Mononuclear cell (primary cell): ENCODE measurements around the gene GRM4. TPM values are rescaled to one million over a fixed set of nuclear protein-coding genes. Genes with fewer than 3 reads are reported as not detected.

ENCODE experiments used
- H3K27me3 ChIP-seq: 2 replicates; pipeline ENCODE4 v1.6.0; 2011; ENCODE audit warnings: low read length, control low read depth; ENCODE audit not compliant: insufficient read depth
- H3K4me1 ChIP-seq: 2 replicates; pipeline ENCODE4 v1.5.1; 2011; ENCODE audit warnings: mild to moderate bottlenecking, low read length, control low read depth; ENCODE audit not compliant: insufficient read depth
- H3K4me3 ChIP-seq: 2 replicates; pipeline ENCODE4 v1.5.1; 2011; ENCODE audit warnings: mild to moderate bottlenecking, low read length, moderate library complexity
- H3K9me3 ChIP-seq: 2 replicates; pipeline ENCODE4 v1.5.1; 2011; ENCODE audit warnings: low read depth, mild to moderate bottlenecking, control low read depth, low read length
- total RNA-seq: library from RNA; depleted of rRNA; stranded (reverse); fragments of >200 nt; gene quantifications from one replicate; pipeline ENCODE4 v1.2.3, GENCODE V29; 2012

GRM4 gene
- total RNA-seq, 1 donor: under 0.01 TPM

DNA sequence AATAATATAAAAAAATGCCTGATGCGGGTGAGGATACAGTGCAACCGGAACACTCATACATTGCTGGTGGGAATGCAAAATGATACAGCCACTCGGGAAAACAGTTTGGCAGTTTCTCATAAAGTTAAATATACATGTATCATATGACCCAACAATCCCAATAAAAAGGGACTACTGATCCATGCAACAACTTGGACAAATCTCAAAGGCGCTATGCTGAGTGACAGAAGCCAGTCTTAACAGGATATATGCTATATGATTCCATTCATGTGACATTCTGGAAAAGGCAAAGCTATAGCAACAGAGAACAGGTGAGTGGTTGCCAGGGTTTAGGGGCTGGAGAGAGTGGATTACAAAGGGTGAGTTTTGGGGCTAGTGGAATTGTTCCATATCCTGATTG lies 171.9 kb downstream of the GRM4 start:
- H3K4me1 ChIP-seq: no peaks in the 10 kb centered on the region
- peaks cover 32% of the 10 kb centered on the region for H3K27me3 ChIP-seq
- H3K9me3 ChIP-seq: no peaks in the 10 kb centered on the region
- no peak overlapping the region for H3K4me3 ChIP-seq

DNA sequence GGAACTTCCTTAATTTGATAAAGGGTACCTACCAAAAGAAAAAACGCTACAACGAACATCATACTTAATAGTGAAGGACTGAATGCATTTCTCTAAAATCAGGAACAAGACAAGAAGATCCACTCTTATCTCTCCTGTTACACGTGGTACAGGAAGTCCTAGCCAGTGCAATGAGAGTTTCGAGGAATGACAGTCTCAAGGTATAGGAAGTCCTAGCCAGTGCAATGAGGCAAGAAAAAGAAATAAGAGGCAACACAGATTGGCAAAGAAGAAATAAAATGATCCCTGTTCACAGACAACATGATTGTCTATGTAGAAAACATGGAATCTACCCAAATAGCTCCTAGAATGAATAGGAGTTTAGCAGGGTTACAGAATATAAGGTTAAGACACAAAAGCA lies 174.3 kb downstream of the GRM4 start:
- H3K4me1 ChIP-seq: no peaks in the 10 kb centered on the region
- H3K4me3 ChIP-seq: no peak overlapping the region
- peaks cover 32% of the 10 kb centered on the region for H3K27me3 ChIP-seq
- no peaks in the 10 kb centered on the region for H3K9me3 ChIP-seq

Other genes starting within 250 kb of the GRM4 start
- 44.3 TPM for gene HMGA1, start 90.8 kb upstream of the GRM4 start, total RNA-seq
- 12.3 TPM for gene SMIM29, start 102.9 kb upstream of the GRM4 start, total RNA-seq
- 23.8 TPM for gene NUDT3, start 246.6 kb upstream of the GRM4 start, total RNA-seq